Esophagus muscularis mucosa (tissue), 3 donors: ENCODE results near the gene KRTAP3-3.
"Not testable (repeated sequence)": the region's sequence is repeated elsewhere in the genome, so short reads cannot be mapped to it uniquely, and the experiment has no call there.

ENCODE experiments used
- POLR2A ChIP-seq: fragments of 450-650 bp; IDR thresholded peaks from one replicate; pipeline ENCODE4 v1.6.1; 2017; ENCODE audit warnings: antibody characterized with exemption, moderate library complexity, mild to moderate bottlenecking, low read depth
- TF ChIP-seq, protein P1 (sequence below), 3 experiments: fragments of 200-600 bp in 2 of 3; fragments of 450-650 bp in 1 of 3; sonication (generic) in 2 of 3; IDR thresholded peaks; one replicate each; pipeline ENCODE4 v1.5.1; 2017 to 2019; ENCODE audit warnings: antibody characterized with exemption in 3 of 3, mild to moderate bottlenecking in 2 of 3, moderate library complexity in 1 of 3

DNA sequence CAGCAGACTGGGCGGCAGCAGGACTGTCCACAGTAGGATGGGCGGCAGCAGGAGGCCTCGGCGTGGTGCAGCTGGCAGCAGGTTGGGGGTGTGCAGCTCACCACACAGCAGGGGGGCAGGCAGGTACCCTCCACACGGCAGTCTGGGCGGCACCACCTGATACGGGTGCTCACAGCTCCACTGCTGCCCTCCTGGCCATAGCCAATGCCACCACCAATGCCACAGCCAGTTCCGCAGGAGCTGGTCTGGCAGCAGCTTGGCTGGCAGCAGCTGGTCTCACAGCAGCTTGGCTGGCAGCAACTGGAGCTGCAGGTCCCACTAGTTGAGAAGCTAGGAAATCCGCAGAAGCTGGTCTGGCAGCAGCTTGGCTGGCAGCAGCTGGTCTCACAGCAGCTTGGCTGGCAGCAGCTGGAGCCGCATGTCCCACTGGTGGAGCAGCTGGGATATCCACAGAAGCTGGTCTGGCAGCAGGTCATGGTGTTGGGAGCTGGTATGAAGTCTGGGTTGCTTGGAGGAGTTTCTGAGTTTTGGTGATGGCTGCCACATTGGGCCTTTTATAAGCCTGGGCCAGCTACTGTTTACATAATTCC, 40.5 kb upstream of the KRTAP3-3 start, which contains the start of gene KRTAP1-3:
- not testable (repeated sequence) for TF ChIP-seq POLR2A
- TF ChIP-seq, protein P1, sequence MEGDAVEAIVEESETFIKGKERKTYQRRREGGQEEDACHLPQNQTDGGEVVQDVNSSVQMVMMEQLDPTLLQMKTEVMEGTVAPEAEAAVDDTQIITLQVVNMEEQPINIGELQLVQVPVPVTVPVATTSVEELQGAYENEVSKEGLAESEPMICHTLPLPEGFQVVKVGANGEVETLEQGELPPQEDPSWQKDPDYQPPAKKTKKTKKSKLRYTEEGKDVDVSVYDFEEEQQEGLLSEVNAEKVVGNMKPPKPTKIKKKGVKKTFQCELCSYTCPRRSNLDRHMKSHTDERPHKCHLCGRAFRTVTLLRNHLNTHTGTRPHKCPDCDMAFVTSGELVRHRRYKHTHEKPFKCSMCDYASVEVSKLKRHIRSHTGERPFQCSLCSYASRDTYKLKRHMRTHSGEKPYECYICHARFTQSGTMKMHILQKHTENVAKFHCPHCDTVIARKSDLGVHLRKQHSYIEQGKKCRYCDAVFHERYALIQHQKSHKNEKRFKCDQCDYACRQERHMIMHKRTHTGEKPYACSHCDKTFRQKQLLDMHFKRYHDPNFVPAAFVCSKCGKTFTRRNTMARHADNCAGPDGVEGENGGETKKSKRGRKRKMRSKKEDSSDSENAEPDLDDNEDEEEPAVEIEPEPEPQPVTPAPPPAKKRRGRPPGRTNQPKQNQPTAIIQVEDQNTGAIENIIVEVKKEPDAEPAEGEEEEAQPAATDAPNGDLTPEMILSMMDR (IDR thresholded peaks at IDR 0.05) = not testable (repeated sequence)
